Jurkat, Clone E6-1 (cell line): Measurements from ENCODE around the gene MRTFA.

Experiments used
- DNase-seq: peaks from one replicate; pipeline ENCODE4 v3.0.0-alpha.2; 2011; ENCODE audit warnings: low read depth, low spot score
- H3K4me3 ChIP-seq: 2 replicates; pipeline ENCODE4 v1.5.1; 2011; ENCODE audit warnings: mild to moderate bottlenecking, low read length, control low read depth, moderate library complexity

Gene MRTFA

DNA sequence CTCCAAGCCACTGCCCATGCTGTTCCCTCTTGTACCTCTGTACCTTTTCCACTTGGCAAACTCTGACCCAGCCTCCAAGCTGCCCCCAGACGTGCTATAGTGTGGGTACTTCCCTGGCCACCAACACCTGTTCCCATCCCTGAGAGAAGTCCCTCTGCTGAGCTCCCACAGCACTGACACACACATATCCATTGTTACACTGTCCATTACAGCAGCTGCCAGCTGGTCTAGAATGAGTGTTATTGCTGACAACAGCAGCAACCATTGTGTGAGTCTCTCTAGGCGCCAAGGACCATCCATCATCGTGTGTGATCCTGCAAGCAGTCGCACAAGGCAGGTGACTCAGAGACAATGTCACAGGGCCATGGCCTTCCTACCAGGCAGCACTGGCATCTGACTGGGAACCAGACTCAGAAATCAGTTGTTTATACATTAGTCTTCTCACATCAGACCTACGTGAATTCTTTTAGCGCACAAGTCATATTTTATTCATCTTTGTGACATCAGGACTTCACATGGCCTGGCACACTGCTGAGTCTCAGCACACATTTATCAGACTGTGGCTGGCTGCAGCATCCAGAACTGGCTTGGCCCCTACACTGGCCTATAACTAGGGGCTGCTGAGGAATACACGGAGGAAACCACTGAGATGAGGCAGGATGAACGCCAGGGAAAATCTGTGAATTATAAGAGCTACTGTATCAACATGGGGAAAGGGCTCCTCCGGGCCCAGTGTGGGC lies 209.8 kb downstream of the MRTFA start:
- no peak for DNase-seq
- H3K4me3 ChIP-seq = no peak overlapping the region

DNA sequence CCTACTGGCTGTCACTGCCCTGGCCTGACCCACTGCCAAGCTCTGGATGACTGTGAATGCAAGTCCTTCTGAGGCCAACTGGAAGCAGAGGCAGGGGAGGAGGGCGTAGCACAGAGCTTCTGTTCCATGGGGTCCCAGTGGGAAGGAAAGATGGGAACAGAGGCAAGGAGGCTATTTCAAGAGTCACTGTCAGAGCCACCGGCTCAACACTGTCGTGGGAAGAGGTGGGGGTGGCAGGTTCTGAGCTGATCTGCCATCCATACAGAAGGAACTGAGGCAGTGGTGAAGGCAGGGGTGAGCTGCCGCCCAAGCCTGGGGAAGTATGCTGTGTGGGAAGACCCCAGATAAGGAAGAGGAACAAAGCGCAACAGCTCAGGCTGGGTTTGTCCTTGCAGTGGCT lies 211.4 kb downstream of the MRTFA start:
- no peak overlapping the region for H3K4me3 ChIP-seq
- DNase-seq = no peak

- no peak for DNase-seq
- H3K4me3 ChIP-seq = no peak overlapping the region
Observed at GRCh38 chr22:40423882-40424640, 212.5 kb downstream of the MRTFA start.

- no peak overlapping the region for H3K4me3 ChIP-seq
- no peak for DNase-seq
Observed at GRCh38 chr22:40423310-40423688, 213.2 kb downstream of the MRTFA start.

GRCh38 chr22:40422558-40423309 lies 213.8 kb downstream of the MRTFA start:
- DNase-seq = no peak
- H3K4me3 ChIP-seq = no peak overlapping the region

- no peak for DNase-seq
- H3K4me3 ChIP-seq = no peak overlapping the region
Observed at GRCh38 chr22:40421941-40422340, 214.6 kb downstream of the MRTFA start.

GRCh38 chr22:40421082-40421350 lies 215.5 kb downstream of the MRTFA start:
- no peak overlapping the region for H3K4me3 ChIP-seq
- DNase-seq = no peak

DNA sequence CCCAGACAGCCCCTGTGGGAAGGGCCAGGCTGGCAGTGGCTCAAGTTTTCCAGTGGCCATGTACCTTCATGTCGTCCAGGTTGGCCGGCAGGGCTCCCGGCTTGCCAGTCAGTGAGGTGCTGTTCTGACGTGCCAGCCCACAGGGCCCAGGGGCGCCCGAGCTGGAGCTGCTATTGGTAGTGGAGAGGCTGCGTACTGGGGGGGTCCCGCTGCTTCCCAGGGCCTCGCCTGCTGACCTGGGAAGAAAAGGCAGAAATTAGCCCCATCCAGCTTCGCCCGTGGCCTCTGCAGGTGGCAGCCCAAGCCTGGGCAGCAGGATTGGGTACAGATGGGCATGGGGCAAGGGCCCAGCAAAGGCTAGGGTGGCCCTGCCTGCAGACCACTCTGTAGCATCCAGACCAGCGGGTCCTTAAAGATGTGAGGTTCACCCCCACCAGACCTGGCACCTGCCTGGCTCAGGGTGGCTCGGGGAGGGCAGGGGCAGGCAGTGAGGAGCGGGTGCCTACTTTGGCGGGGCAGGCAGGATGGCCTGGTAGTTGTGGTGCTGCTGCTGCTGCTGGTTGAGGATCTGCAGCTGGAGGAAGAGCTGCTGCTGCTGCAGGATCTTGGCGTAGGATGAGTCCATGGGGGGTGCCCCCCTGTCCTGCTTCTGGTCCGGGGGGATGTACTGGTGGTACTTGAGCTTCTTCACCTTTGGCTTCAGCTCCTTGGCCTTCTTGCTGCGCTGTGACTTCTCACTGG lies 216.0 kb downstream of the MRTFA start:
- no peak for DNase-seq
- no peak overlapping the region for H3K4me3 ChIP-seq

DNA sequence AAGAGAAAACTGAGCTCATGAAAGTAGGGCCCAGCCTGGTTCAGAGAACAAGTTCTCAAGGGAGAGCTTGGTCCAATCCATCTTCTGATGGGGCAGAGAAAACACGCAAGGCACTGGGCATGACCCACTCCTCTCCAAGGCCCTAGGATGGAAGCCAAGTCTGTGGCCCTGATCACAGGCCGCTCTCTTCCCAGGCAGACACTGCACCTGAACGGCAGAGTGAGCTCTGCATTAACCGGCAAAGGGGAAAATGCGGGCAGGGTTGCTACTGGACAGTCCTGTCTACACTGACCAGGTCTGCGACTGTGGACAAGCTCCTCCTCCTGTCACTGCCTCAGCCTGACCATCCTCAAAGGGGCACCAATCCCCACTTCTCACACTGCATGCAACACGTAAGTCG lies 216.8 kb downstream of the MRTFA start:
- DNase-seq = no peak
- H3K4me3 ChIP-seq = no peak overlapping the region

GRCh38 chr22:40418366-40419201 lies 217.9 kb downstream of the MRTFA start:
- no peak overlapping the region for H3K4me3 ChIP-seq
- no peak for DNase-seq

GRCh38 chr22:40417881-40418280 lies 218.6 kb downstream of the MRTFA start:
- DNase-seq = no peak

DNA sequence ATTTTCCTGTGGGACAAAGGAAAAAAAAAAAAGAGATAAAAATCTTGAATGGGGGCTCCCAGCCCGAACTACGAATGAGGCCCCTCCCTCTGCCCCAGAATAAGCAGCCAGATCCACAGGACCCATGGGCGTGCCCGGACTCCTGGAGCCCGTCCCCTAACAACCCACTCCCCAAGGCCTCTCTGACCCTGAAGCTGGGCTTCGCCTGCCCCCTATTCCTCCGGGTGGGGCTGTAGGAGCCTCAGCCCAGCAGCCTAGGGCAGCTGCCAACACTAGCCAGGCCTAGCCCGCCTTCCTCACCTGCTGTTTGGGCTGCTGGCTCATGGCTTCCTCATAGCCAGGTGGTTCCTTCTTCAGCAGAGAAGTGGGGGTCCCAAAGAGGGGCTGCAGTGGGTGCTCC lies 219.5 kb downstream of the MRTFA start:
- H3K4me3 ChIP-seq = no peak overlapping the region
- no peak for DNase-seq

More at GRCh38 chr22:40417881-40418280, 218.6 kb downstream of the MRTFA start:
- H3K4me3 ChIP-seq = no peak overlapping the region

DNA sequence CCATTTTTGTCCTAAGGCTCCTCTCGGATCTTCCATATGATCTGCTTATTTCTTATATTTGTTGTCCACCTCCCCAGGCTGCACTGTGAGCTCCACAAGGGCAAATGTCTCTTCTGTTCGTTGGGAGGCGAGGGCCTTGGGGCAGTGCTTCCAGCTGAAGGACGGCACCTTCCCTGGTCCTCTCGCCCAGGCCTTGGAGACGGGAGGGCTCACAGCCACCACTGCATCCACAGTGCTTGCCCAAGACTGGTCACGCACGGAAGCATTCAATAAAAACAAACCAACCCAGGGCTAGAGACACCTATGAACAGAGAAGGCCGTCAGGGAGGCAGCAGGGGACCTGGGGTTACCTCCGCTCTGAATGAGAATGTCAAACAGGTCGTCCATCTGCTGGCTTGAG lies 219.9 kb downstream of the MRTFA start:
- no peak overlapping the region for H3K4me3 ChIP-seq
- no peak for DNase-seq

DNA sequence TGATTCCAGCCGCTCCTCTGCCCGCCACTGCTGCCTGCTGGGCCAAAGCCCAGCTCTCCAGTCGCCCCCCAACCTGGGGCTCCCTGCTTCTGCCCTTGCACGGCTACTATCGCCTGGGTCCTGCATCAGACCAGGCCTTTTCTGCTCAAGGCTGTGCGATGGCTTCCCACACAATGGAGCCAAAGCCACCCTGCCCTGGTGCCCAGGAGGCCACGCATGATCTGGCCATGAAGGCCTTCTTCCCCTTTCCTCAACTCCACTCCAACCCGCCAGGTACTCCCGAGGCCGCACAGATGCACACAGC lies 220.3 kb downstream of the MRTFA start:
- DNase-seq = no peak
- H3K4me3 ChIP-seq = no peak overlapping the region

DNA sequence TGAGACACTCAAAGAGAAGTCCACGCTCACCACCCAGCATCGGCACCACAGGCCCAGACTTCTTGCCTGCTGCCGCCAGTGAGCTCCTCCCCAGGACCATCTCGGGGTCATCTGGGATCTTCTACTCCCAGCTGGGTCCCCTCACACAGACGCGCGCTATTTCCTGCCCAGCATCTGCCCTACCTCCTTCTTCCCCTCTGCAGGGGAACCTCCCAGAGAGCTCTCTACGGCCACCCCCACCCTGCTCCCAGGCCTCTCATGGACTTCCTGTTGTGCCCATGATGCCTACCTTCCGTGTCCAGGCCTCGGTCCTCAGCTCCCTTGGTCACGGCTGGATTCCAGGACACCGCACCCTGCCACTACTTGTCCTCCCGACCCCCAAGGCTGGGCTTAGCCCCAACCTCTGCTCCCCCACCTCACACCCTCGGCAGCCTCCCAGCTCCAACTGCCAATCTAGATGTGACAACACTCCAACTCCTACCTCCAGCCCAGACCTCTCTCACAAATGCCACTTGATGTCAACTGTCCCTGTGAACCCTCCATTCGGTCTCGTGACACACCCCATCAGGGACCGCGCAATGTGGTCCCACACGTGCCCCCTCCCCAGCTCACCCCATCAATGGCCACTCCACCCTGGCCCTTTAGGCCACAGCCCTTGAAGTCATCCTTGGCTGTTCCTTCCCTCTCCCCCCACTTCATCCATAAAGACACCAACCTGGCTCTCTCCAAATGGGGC lies 220.8 kb downstream of the MRTFA start:
- no peak overlapping the region for H3K4me3 ChIP-seq
- DNase-seq = no peak

DNA sequence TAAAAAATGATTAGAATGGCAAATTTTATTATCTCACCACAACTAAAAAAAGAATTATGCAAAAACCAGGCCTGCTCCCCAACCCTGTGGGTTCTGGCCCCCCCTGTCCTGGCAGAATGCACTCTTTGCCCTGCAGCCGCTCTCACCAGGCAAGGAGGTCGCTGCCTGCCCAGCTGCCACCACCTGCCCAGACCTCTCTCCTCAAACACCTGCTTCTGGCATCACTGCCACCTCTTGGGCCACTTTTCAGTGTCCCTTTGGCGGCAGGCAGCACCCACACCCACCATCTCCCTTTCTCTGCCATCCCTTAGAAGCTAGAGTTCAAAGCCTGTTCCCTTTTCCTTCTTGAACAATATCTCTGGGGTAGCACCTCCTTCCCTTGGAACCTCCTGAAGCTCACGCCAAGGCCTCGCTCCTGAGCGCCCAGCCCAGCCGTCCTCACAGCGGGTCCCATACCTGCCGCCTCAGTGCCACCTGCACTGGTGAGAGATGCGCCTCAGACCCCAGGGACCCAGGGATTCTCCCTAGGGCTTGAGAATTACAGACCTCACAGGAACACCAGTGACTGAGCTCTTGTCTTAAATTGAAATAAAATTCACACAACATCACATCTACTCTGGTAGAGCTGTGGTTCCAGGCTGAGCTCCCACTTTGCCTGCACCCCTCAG lies 221.5 kb downstream of the MRTFA start:
- no peak overlapping the region for H3K4me3 ChIP-seq
- DNase-seq = no peak

DNA sequence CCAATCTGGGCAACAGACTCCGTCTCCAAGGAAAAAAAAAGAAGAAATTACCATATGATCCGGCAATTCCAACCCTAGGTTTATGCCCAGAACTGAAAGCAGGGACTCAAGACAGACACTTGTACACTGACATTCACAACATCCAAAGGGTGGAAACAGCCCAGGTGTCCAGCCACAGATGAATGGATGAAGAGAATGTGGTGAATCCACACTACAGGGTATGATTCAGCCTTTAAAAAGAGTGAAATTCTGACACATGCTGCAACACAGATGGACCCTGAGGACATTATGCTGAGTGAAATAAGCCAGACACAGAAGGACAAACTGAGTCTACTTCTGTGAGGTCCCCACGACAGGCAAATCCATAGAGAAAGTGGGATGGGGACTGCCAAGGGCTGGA lies 222.2 kb downstream of the MRTFA start:
- no peak for DNase-seq
- no peak overlapping the region for H3K4me3 ChIP-seq

DNA sequence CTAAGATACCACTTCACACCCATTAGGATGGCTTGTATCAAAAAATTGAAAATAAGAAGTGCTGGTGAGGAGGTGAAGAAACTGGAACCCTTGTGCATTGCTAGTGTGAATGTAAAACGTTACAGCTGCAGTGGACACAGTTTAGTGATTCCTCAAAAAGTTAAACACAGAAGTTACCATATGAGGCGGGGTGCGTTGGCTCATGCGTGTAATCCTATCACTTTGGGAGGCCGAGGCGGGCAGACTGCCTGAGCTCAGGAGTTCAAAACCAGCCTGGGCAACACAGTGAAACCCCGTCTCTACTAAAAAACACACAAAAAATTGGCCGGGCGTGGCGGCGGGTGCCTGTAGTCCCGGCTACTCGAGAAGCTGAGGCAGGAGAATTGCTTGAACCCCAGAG lies 222.6 kb downstream of the MRTFA start:
- H3K4me3 ChIP-seq = no peak overlapping the region
- no peak for DNase-seq
